HG02973 (cell line): Measurements from ENCODE around the gene CTBP2.

ENCODE experiments used
- ATAC-seq: cut with Tn5 transposase; IDR thresholded peaks from one replicate; pipeline ENCODE4 v1.9.1; 2021; ENCODE audit warnings: moderate library complexity; ENCODE audit not compliant: unreplicated experiment

Gene CTBP2

GRCh38 chr10:125049216-125049881 lies 111.0 kb downstream of the CTBP2 start:
- ATAC-seq = no peak

DNA sequence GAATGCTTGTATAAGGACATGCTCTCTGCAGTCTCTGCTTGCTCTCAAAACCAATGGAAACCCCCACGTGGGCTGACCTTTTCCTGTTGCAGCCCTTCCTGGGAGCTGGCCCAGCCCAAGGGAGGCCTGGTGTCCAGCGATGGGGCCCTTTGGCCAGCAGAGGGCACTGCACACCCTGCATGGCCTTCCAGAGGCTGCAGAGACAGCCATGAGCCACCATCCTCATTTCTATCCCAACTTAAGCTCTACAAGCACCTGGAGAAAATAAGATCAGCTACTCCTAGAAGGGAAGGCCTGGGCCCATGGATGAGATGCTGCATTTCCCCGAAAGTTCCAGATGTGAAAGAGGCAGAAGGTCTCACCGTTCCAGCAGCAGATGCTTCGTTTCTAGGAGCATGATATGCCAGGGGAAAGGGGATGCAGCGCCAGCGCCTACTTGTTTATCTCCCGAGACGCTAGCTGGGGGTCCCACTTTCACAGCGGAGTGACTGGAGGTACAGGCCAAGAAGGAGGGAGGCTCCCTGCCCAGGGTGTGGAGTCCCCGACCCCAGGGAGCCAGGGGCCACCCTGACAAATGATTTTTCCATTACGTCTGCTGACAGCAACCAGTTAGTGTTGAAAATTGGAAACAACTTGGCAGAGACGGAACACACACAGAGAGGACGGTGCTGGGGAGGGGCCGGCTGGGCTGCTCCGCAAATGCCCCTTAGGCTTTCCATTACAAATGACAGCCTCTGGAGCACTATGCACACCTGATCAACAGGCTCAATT lies 112.1 kb downstream of the CTBP2 start:
- ATAC-seq = peak; percentile 82

DNA sequence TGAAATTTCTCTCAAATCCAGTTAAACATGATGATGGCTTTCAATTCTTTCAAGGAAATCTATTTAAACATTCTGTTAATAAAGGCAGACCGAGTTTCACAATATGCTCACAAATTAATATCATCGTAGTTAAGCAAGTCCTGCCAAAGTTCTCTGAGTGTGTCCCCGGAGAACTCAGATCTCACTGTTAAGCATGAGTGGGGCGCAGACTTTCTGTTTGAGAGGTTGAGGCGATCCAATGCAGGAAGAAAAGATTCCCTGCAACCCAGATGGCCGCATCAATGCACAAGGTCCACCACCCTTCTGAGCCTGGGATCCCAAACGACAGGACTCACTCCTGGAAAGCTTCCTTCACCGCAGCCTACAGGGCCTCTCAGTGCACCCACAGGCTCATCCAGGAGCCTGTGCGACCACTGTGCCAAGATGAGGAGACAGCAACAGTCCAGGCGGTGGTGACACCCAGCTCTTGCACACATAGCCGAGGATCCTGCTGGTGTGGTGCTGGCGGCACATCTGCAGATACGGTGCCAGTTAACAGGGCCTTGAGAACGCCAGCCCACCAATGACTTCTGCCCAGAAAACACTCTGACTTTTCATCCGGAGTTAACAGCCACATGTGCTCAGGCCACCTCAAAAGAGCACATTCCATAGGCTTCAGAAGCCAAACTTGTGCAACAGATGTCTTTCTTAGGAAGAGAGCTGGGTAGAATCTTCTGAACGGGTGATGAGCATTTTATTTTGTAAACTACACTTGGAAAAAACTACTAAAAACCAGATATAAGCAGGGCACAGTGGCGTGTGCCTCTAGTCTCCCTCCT lies 116.3 kb downstream of the CTBP2 start:
- ATAC-seq = no peak

DNA sequence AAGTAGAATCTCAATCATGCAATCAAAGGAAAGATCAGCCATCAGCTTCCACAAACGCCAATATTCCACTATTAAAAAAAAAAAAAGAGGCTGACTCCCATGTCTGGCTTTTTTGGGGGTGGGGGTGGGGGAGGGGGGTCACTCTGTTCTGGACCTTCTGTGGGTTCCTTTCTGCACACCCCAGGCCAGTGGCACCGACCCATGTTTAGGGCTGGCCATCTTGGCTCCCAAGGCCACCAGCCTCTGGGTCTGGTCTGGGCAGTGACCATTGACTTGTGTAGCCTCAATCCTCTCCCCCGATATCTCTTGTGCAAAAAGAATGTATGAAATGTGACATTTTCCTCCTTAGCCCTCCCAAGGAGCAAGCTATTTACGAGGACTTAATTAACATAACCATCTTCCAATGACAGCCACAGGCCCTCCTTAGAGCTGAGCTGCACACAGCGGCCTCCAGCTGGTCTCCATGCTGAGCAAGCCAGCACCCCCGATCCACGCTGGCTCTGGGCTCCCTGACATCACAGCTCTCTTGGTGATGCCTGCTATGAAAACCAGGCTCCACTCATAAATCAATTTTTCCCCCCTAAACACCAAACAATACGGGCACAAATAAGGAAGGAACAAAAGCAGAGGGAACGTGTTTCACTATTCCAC lies 118.4 kb downstream of the CTBP2 start:
- ATAC-seq = no peak

- no peak for ATAC-seq
These were observed 121.0 kb downstream of the CTBP2 start for GRCh38 chr10:125039354-125039769.

GRCh38 chr10:125038637-125039036 lies 121.7 kb downstream of the CTBP2 start:
- ATAC-seq = no peak

GRCh38 chr10:125037145-125037877 lies 123.1 kb downstream of the CTBP2 start:
- no peak for ATAC-seq

DNA sequence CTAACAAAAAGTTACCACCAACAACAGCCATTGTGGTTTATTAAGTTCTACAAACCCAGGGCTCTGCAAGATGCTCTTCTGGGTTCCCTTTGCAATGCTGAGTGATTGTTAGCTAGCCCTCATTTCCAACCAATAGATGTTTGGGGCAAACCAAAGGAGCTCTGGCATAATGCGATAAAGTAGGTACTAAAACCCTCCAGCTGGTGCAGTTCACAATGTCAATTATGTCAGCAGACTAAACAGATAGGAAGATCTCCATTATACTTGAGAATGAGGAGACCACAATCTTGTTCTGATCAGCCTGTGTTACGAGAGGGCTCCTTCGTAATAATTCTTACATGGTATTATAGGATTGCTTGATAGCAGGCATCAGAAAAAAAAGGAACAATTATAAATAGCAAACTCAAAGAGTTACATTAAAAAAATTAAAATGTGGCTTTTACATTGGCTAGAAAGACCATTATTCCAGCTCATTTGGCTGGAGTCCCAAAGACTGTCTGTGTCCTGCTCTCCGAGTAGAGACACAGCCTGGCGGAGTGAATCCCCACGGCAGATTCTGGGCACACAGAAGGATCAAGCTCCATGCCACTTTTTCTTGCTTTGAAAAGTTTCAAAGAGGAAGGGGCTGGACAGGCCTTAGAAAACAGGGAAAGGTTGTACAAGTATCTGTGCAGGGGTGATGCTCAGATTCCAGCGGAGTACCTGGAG lies 124.6 kb downstream of the CTBP2 start:
- ATAC-seq = no peak

GRCh38 chr10:125035136-125035535 lies 125.2 kb downstream of the CTBP2 start:
- no peak for ATAC-seq

DNA sequence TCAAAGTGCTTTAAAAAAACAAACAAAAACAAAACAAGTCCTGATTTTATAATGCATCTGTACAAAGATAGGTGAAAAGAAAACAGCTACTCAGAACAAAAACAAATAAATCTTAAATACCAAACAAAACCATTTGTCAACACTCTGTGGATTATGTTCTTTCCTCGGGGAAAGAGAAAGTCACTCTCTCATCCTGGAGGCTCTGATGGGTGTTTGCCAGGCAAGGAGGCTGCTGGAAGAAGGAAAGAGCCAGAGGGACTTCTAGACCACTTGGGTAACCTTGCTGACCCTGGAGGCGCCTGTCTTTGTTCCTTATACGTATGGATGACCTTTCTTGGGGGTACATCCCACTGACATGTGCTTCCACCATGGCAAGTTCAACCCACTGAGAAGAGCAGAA lies 125.7 kb downstream of the CTBP2 start:
- ATAC-seq = no peak

- no peak for ATAC-seq
These were observed 127.0 kb downstream of the CTBP2 start for GRCh38 chr10:125033146-125033924.

GRCh38 chr10:125032474-125033020 lies 127.8 kb downstream of the CTBP2 start:
- no peak for ATAC-seq

- no peak for ATAC-seq
These were observed 129.7 kb downstream of the CTBP2 start for GRCh38 chr10:125030567-125031197.

DNA sequence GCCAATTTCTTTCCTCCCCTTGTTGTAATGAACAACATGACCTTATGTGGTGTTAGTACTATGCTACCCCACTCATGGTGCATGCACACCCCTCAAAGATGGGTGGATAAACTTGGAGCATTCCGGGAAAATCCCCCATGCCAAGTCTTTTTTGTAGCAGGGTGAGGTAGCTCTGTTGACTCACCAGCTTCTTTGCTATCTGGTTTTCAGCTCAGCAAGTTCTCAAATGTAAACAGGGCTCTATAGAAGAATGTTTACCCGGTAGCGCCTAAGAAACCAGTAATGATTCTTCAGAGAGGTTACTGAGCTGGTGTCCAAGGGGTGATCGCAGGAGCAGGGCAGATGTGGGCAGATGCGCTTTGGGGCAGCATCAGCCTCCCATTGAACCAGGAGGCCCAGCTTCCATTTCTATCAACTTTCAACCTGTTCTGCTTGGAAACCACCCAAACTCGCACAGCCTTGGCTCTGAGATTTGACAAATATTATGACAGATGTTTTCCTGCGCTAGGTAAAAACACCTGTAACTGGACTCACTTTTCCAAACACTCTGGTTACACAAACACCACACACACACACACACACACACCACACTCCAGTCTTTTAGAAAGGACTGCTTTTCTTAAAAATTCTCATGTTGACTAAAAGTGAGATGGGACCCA lies 130.7 kb downstream of the CTBP2 start:
- no peak for ATAC-seq

DNA sequence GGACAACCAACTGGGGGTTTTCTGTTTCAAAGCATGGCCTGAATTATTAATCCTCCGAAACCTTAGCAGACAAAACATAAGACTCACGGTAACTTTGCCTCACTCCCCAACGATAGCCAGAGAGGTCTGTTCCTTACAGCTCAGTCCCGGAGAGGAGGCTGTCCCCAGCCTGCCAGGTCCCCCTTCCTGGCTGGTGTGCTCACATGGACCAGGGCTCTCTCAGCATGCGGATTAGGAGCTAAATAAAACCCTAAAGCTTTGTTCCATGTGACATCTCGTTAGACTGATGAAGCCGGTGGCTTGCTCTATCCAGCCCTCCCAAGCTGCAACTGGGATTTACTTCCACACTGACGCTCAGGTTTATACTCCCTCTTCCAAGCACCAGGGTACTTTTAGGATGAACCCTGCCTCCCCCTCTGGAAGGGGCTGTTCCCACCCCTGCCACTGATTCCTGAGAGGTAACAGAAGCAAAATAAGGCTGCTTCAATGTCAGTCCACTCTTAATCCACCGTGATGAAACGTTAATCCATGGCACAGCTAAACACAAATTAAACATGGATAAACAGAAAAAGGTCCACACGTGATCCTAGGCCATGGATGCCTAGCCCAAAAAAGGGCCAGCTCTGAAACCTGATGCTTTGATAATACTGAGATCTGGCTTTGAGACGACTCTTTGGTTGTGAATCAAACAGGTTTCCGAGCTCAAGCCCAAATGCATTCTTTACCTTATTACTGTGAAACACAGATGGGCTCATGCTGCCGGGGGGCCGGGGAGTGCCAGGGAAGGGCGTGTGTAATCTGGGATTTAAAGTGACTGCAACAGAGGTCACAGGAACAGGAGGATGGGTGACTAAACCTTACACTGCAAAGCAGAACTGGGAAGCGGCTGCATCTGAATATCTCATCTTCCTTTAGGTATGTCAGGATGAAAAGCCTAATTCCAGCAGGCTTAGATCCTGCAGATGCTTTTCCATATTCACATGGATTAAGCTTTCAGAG lies 132.2 kb downstream of the CTBP2 start:
- no peak for ATAC-seq

DNA sequence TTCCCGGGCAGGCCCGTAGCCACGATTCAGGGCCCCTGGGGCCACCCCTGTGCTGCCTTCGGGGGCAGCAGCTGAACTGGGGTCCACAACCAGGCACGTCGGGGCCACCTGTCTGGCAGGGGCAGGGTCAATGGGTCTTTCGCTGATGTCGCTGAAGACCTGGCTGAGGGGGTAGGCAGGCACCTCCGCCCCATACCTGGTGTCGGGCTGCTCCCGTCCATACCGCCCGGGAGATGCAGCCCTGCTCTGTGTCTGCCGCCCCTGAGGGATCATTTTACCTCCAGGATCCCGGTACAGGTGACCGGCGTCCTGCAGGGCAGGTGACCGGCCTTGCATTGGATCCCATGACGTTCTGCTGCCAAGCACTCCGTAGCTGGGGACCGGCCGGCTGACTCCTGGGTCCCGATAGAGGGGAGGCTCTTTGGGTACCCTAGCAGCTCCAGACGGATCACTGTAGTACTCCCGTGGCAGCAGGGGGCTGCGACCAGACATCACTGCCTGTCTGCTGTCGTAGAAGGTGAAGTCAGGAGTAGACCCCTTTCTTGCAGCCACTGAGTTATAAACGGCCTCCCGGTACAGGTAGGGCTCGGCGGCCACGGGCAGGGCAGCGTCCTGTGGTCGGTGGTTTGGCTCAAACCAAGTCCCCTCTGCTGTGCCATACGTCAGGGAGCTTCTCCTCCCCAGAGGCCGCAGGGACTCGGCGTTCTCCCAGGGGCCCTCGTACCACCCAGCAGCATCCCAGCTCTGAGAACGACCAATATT lies 133.2 kb downstream of the CTBP2 start:
- ATAC-seq = no peak
